ENCODE results near the gene INTS11. TPM values are rescaled to one million over a fixed set of nuclear protein-coding genes. Genes with fewer than 3 reads are reported as not detected.

The INTS11 gene
- total and polyA plus RNA-seq, 2 experiments from 2014 or later, result 102 to 161 TPM

DNA sequence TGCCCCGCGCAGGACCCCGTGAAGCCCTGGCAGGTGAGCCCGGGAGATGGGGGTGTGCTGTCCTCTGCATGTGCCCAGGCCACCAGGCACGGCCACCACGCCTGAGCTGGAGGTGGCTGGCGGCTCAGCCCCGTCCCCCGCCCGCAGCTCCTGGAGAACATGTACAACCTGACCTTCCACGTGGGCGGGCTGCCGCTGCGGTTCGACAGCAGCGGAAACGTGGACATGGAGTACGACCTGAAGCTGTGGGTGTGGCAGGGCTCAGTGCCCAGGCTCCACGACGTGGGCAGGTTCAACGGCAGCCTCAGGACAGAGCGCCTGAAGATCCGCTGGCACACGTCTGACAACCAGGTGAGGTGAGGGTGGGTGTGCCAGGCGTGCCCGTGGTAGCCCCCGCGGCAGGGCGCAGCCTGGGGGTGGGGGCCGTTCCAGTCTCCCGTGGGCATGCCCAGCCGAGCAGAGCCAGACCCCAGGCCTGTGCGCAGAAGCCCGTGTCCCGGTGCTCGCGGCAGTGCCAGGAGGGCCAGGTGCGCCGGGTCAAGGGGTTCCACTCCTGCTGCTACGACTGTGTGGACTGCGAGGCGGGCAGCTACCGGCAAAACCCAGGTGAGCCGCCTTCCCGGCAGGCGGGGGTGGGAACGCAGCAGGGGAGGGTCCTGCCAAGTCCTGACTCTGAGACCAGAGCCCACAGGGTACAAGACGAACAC lies 8.5 kb upstream of the INTS11 start:
- no peaks in the 10 kb centered on the region for H3K9me3 Mint-ChIP-seq
- Histone ChIP-seq H4K20me1 (replicated peaks; ENCODE audit: insufficient read depth) (no peaks in the 10 kb centered on the region), H3K9me2 (ENCODE audit: insufficient read depth) (no peaks in the 10 kb centered on the region), H3K4me1 (ENCODE audit: insufficient read depth) (no peaks in the 10 kb centered on the region), H3K27me3 (ENCODE audit: insufficient read depth) (no peaks in the 10 kb centered on the region), H3K27ac (ENCODE audit: low read depth) (no peak overlapping the region), H3K36me3 (ENCODE audit: insufficient read depth) (no peaks in the 10 kb centered on the region), H2AFZ (no peak overlapping the region), H3K4me3 (no peak overlapping the region), H3K4me2 (no peak overlapping the region), H3K79me2 (replicated peaks; ENCODE audit: insufficient read depth) (no peaks in the 10 kb centered on the region), H3F3A (replicated peaks; ENCODE audit: low read depth) (peaks cover 18% of the 10 kb centered on the region; the same call in 1 of the 2 replicates)
- peaks cover 10% of the 10 kb centered on the region for H3K27me3 Mint-ChIP-seq (ENCODE audit: insufficient read depth, low read depth, poor library complexity)
- no peak overlapping the region for H3K27ac Mint-ChIP-seq
- DNase-seq (ENCODE audit: low spot score) (no peak), ATAC-seq (no peak)
- TF ChIP-seq, protein P1, sequence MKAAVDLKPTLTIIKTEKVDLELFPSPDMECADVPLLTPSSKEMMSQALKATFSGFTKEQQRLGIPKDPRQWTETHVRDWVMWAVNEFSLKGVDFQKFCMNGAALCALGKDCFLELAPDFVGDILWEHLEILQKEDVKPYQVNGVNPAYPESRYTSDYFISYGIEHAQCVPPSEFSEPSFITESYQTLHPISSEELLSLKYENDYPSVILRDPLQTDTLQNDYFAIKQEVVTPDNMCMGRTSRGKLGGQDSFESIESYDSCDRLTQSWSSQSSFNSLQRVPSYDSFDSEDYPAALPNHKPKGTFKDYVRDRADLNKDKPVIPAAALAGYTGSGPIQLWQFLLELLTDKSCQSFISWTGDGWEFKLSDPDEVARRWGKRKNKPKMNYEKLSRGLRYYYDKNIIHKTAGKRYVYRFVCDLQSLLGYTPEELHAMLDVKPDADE (IDR thresholded peaks at IDR 0.05), result no peak
- no peak for TF ChIP-seq STAT1 (IDR thresholded peaks at IDR 0.05; ENCODE audit: unreplicated experiment)
- no peak for TF ChIP-seq CREB1 (CRISPR knock-in tag; IDR thresholded peaks at IDR 0.05; ENCODE audit: low read depth)
- no peak for TF ChIP-seq ZNF331 (CRISPR knock-in tag; IDR thresholded peaks at IDR 0.05; ENCODE audit: low read depth)
- no peak for TF ChIP-seq EZH2phosphoT487 (IDR thresholded peaks at IDR 0.05; ENCODE audit: unreplicated experiment)
- no peak for TF ChIP-seq JUNB (IDR thresholded peaks at IDR 0.05; ENCODE audit: unreplicated experiment)
- TF ChIP-seq POLR2AphosphoS5 (IDR thresholded peaks at IDR 0.05; ENCODE audit: low read depth), result no peak; the same call in 1 of the 2 replicates
- TF ChIP-seq, protein P2, sequence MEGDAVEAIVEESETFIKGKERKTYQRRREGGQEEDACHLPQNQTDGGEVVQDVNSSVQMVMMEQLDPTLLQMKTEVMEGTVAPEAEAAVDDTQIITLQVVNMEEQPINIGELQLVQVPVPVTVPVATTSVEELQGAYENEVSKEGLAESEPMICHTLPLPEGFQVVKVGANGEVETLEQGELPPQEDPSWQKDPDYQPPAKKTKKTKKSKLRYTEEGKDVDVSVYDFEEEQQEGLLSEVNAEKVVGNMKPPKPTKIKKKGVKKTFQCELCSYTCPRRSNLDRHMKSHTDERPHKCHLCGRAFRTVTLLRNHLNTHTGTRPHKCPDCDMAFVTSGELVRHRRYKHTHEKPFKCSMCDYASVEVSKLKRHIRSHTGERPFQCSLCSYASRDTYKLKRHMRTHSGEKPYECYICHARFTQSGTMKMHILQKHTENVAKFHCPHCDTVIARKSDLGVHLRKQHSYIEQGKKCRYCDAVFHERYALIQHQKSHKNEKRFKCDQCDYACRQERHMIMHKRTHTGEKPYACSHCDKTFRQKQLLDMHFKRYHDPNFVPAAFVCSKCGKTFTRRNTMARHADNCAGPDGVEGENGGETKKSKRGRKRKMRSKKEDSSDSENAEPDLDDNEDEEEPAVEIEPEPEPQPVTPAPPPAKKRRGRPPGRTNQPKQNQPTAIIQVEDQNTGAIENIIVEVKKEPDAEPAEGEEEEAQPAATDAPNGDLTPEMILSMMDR (conservative IDR thresholded peaks at IDR 0.05; ENCODE audit: low read depth in 2 of 2), result no peak
- no peak for TF ChIP-seq NANOG (IDR thresholded peaks at IDR 0.05; ENCODE audit: borderline replicate concordance)
- TF ChIP-seq ZNF114 (CRISPR knock-in tag; IDR thresholded peaks at IDR 0.05), result no peak
- TF ChIP-seq, protein P3, sequence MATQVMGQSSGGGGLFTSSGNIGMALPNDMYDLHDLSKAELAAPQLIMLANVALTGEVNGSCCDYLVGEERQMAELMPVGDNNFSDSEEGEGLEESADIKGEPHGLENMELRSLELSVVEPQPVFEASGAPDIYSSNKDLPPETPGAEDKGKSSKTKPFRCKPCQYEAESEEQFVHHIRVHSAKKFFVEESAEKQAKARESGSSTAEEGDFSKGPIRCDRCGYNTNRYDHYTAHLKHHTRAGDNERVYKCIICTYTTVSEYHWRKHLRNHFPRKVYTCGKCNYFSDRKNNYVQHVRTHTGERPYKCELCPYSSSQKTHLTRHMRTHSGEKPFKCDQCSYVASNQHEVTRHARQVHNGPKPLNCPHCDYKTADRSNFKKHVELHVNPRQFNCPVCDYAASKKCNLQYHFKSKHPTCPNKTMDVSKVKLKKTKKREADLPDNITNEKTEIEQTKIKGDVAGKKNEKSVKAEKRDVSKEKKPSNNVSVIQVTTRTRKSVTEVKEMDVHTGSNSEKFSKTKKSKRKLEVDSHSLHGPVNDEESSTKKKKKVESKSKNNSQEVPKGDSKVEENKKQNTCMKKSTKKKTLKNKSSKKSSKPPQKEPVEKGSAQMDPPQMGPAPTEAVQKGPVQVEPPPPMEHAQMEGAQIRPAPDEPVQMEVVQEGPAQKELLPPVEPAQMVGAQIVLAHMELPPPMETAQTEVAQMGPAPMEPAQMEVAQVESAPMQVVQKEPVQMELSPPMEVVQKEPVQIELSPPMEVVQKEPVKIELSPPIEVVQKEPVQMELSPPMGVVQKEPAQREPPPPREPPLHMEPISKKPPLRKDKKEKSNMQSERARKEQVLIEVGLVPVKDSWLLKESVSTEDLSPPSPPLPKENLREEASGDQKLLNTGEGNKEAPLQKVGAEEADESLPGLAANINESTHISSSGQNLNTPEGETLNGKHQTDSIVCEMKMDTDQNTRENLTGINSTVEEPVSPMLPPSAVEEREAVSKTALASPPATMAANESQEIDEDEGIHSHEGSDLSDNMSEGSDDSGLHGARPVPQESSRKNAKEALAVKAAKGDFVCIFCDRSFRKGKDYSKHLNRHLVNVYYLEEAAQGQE (IDR thresholded peaks at IDR 0.05; ENCODE audit: unreplicated experiment), result no peak
- TF ChIP-seq EZH2 (IDR thresholded peaks at IDR 0.05; ENCODE audit: low read depth, unreplicated experiment), result no peak
- TF ChIP-seq, protein P4, sequence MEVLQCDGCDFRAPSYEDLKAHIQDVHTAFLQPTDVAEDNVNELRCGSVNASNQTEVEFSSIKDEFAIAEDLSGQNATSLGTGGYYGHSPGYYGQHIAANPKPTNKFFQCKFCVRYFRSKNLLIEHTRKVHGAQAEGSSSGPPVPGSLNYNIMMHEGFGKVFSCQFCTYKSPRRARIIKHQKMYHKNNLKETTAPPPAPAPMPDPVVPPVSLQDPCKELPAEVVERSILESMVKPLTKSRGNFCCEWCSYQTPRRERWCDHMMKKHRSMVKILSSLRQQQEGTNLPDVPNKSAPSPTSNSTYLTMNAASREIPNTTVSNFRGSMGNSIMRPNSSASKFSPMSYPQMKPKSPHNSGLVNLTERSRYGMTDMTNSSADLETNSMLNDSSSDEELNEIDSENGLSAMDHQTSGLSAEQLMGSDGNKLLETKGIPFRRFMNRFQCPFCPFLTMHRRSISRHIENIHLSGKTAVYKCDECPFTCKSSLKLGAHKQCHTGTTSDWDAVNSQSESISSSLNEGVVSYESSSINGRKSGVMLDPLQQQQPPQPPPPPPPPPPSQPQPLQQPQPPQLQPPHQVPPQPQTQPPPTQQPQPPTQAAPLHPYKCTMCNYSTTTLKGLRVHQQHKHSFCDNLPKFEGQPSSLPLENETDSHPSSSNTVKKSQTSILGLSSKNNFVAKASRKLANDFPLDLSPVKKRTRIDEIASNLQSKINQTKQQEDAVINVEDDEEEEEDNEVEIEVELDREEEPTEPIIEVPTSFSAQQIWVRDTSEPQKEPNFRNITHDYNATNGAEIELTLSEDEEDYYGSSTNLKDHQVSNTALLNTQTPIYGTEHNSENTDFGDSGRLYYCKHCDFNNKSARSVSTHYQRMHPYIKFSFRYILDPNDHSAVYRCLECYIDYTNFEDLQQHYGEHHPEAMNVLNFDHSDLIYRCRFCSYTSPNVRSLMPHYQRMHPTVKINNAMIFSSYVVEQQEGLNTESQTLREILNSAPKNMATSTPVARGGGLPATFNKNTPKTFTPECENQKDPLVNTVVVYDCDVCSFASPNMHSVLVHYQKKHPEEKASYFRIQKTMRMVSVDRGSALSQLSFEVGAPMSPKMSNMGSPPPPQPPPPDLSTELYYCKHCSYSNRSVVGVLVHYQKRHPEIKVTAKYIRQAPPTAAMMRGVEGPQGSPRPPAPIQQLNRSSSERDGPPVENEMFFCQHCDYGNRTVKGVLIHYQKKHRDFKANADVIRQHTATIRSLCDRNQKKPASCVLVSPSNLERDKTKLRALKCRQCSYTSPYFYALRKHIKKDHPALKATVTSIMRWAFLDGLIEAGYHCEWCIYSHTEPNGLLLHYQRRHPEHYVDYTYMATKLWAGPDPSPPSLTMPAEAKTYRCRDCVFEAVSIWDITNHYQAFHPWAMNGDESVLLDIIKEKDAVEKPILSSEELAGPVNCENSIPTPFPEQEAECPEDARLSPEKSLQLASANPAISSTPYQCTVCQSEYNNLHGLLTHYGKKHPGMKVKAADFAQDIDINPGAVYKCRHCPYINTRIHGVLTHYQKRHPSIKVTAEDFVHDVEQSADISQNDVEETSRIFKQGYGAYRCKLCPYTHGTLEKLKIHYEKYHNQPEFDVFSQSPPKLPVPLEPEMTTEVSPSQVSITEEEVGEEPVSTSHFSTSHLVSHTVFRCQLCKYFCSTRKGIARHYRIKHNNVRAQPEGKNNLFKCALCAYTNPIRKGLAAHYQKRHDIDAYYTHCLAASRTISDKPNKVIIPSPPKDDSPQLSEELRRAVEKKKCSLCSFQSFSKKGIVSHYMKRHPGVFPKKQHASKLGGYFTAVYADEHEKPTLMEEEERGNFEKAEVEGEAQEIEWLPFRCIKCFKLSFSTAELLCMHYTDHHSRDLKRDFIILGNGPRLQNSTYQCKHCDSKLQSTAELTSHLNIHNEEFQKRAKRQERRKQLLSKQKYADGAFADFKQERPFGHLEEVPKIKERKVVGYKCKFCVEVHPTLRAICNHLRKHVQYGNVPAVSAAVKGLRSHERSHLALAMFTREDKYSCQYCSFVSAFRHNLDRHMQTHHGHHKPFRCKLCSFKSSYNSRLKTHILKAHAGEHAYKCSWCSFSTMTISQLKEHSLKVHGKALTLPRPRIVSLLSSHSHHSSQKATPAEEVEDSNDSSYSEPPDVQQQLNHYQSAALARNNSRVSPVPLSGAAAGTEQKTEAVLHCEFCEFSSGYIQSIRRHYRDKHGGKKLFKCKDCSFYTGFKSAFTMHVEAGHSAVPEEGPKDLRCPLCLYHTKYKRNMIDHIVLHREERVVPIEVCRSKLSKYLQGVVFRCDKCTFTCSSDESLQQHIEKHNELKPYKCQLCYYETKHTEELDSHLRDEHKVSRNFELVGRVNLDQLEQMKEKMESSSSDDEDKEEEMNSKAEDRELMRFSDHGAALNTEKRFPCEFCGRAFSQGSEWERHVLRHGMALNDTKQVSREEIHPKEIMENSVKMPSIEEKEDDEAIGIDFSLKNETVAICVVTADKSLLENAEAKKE (CRISPR knock-in tag; IDR thresholded peaks at IDR 0.05), result no peak
- H3K36me3 Mint-ChIP-seq (ENCODE audit: low read depth), result peaks cover 5% of the 10 kb centered on the region; the same call in 2 of the 3 replicates
- H3K4me1 Mint-ChIP-seq, result no peaks in the 10 kb centered on the region
- H3K4me3 Mint-ChIP-seq, result no peak overlapping the region

Measured in GM23338 (cell line).